ENCODE measurements around the gene SCMH1.

DNA sequence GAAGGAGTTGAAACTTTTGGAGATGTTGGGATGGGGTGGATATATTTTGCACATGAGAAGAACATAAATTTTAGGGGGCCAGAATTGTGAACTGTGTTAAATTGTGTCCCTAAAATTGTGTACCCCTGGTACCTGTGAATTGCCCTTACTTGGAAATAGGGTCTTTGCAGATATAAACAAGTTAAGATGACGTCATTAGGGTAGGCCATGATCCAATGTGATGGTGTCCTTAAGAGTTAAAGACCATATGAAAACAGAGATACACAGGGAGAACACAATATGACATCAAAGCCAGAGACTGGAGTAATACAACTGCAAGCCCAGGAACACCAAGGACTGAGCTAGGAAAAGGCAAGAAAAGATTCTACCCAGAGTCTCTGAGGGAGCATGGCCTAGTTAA is 24.0 kb downstream of the SCMH1 start:
- TF ChIP-seq POLR2AphosphoS5 (IDR thresholded peaks at IDR 0.05) = no peak
- TF ChIP-seq, protein P1, sequence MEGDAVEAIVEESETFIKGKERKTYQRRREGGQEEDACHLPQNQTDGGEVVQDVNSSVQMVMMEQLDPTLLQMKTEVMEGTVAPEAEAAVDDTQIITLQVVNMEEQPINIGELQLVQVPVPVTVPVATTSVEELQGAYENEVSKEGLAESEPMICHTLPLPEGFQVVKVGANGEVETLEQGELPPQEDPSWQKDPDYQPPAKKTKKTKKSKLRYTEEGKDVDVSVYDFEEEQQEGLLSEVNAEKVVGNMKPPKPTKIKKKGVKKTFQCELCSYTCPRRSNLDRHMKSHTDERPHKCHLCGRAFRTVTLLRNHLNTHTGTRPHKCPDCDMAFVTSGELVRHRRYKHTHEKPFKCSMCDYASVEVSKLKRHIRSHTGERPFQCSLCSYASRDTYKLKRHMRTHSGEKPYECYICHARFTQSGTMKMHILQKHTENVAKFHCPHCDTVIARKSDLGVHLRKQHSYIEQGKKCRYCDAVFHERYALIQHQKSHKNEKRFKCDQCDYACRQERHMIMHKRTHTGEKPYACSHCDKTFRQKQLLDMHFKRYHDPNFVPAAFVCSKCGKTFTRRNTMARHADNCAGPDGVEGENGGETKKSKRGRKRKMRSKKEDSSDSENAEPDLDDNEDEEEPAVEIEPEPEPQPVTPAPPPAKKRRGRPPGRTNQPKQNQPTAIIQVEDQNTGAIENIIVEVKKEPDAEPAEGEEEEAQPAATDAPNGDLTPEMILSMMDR (IDR thresholded peaks at IDR 0.05) = no peak

Measured in upper lobe of left lung (tissue), 4 donors.